ENCODE data around the gene BAIAP2L2. TPM values are rescaled to one million over a fixed set of nuclear protein-coding genes. Genes with fewer than 3 reads are reported as not detected.

Gene BAIAP2L2
- total RNA-seq, 1 donor from 2014 or later: 0.77 TPM

DNA sequence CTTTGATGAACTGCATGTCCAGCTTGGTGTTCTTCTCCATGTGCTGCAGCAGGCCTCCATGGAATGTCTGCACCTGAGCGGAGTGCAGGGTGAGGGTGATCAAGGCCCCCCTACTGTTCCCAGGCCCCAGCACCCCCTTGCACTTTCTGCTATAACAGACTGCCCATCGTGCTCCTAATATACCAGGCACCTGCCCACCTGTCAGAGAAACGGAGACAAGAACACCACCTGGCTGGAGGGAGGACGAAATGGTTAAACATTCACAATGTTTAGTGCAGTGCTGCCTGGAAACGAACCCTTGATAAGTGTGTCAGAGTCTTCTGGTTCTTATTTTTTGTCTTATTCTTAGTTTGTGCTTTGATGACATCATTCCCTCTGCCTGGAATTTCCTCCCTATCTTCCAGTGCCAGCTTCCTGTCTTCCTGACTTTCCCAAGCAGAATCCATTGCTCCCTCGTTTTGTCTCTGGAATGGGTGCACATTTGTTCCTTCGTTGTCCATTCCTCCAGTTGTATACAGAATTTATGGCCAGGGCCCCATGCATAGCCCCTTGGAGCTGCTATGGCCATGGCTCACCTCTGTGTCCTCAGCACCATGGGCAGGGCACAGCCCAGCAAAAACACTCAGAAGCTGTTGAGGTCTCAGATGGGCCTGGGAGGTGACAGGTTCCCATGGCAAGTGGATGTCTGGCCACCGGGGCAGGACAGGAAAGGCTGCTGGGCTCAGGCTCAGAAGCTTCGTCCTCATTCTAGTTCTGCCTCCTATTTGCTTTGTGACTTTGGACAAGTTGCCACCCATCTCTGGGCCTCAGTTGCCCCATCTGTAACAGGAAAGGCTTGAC lies 11.9 kb downstream of the BAIAP2L2 start:
- H3K36me3 Mint-ChIP-seq (ENCODE audit: low read depth, unreplicated experiment): peaks cover 4% of the 10 kb centered on the region
- H3K9me3 Mint-ChIP-seq (ENCODE audit: unreplicated experiment): no peaks in the 10 kb centered on the region
- DNase-seq (ENCODE audit: low spot score): no peak
- peaks cover 3% of the 10 kb centered on the region for H3K27me3 Mint-ChIP-seq (ENCODE audit: unreplicated experiment)
- no peak for TF ChIP-seq CTCF (IDR thresholded peaks at IDR 0.05; ENCODE audit: unreplicated experiment)
- peak overlapping the region; percentile 80 for H3K27ac Mint-ChIP-seq (ENCODE audit: unreplicated experiment)
- H3K4me1 Mint-ChIP-seq (ENCODE audit: unreplicated experiment): peaks cover 29% of the 10 kb centered on the region
- H3K4me3 Mint-ChIP-seq (ENCODE audit: unreplicated experiment): peak overlapping the region; percentile 16

GRCh38 chr22:38097557-38098409 lies 12.7 kb downstream of the BAIAP2L2 start:
- peak; percentile 72 for DNase-seq (ENCODE audit: low spot score)
- TF ChIP-seq CTCF (IDR thresholded peaks at IDR 0.05; ENCODE audit: unreplicated experiment): peak; percentile 75
- no peak overlapping the region for H3K27ac Mint-ChIP-seq (ENCODE audit: unreplicated experiment)
- peaks cover 4% of the 10 kb centered on the region for H3K36me3 Mint-ChIP-seq (ENCODE audit: low read depth, unreplicated experiment)
- H3K9me3 Mint-ChIP-seq (ENCODE audit: unreplicated experiment): no peaks in the 10 kb centered on the region
- H3K4me3 Mint-ChIP-seq (ENCODE audit: unreplicated experiment): no peak overlapping the region
- H3K27me3 Mint-ChIP-seq (ENCODE audit: unreplicated experiment): peaks cover 3% of the 10 kb centered on the region
- H3K4me1 Mint-ChIP-seq (ENCODE audit: unreplicated experiment): peaks cover 29% of the 10 kb centered on the region

GRCh38 chr22:38097058-38097457 lies 13.4 kb downstream of the BAIAP2L2 start:
- no peak for DNase-seq (ENCODE audit: low spot score)
- Mint-ChIP-seq H3K27ac (ENCODE audit: unreplicated experiment) (no peak overlapping the region), H3K27me3 (ENCODE audit: unreplicated experiment) (peaks cover 3% of the 10 kb centered on the region), H3K36me3 (ENCODE audit: low read depth, unreplicated experiment) (peaks cover 4% of the 10 kb centered on the region), H3K4me3 (ENCODE audit: unreplicated experiment) (no peak overlapping the region), H3K4me1 (ENCODE audit: unreplicated experiment) (peaks cover 25% of the 10 kb centered on the region), H3K9me3 (ENCODE audit: unreplicated experiment) (no peaks in the 10 kb centered on the region)
- no peak for TF ChIP-seq CTCF (IDR thresholded peaks at IDR 0.05; ENCODE audit: unreplicated experiment)

- no peak overlapping the region for H3K4me3 Mint-ChIP-seq (ENCODE audit: unreplicated experiment)
- DNase-seq (ENCODE audit: low spot score): no peak
- no peaks in the 10 kb centered on the region for H3K36me3 Mint-ChIP-seq (ENCODE audit: low read depth, unreplicated experiment)
- H3K27ac Mint-ChIP-seq (ENCODE audit: unreplicated experiment): no peak overlapping the region
- TF ChIP-seq CTCF (IDR thresholded peaks at IDR 0.05; ENCODE audit: unreplicated experiment): no peak
- peaks cover 6% of the 10 kb centered on the region for H3K27me3 Mint-ChIP-seq (ENCODE audit: unreplicated experiment)
- no peaks in the 10 kb centered on the region for H3K9me3 Mint-ChIP-seq (ENCODE audit: unreplicated experiment)
- peaks cover 3% of the 10 kb centered on the region for H3K4me1 Mint-ChIP-seq (ENCODE audit: unreplicated experiment)
Observed at GRCh38 chr22:38089474-38089851, 21.0 kb downstream of the BAIAP2L2 start.
